K562 (cell line): Measurements from ENCODE around the gene SP2. TPM values are rescaled to one million over a fixed set of nuclear protein-coding genes. Genes with fewer than 3 reads are reported as not detected.

ENCODE experiments used
- ATAC-seq: fragments of 200-7000 bp; cut with Tn5 transposase; 3 replicates; pipeline ENCODE4 v1.9.1; 2020; ENCODE audit warnings: moderate library complexity
- BruUV-seq: library from RNA; stranded (reverse); fragments of 400-500 nt; replicated peaks from 2 replicates; lab custom pipeline; 2021; lab: Mats Ljungman, UMichigan
- CTCF ChIA-PET: fragments of 300-600 bp; formaldehyde crosslinking; extraction: SDS; loops from one replicate; lab custom pipeline; 2021; ENCODE audit warnings: low intra/inter-chr PET ratio; lab: Yijun Ruan, JAX
- POLR2A ChIA-PET: fragments of 300-600, 350-650 bp; sonication (Branson Sonifier 250); formaldehyde crosslinking; extraction: SDS; loops from one replicate; lab custom pipeline; 2021; ENCODE audit warnings: antibody characterized with exemption, inconsistent platforms; lab: Yijun Ruan, JAX
- DNase-seq, 4 experiments: peaks; one replicate each; pipeline versions ENCODE4 v3.0.0 to v3.0.0-alpha.2; 2011 to 2018; ENCODE audit warnings: low spot score in 3 of 4, mixed read lengths in 3 of 4; ENCODE audit errors: extremely low read depth in 1 of 4
- FAIRE-seq: peaks from 2 replicates; lab custom pipeline; 2011; peaks lifted over from hg19 to GRCh38; lab: Jason Lieb, UNC
- H2AFZ ChIP-seq: 2 replicates; pipeline ENCODE4 v1.6.0; 2011; ENCODE audit warnings: low read depth, low read length, control low read depth, inconsistent platforms
- H3K27ac ChIP-seq: fragments of 200-600 bp; 3 replicates; pipeline ENCODE4 v1.8.0; 2011; ENCODE audit warnings: low read depth, mild to moderate bottlenecking, control low read depth, inconsistent platforms, low read length, moderate library complexity, mixed read lengths; ENCODE audit errors: extremely low read depth
- H3K27me3 ChIP-seq, 2 experiments: fragments of 300-600 bp in 1 of 2; 2 replicates in 1 of 2; 3 replicates in 1 of 2; pipeline versions ENCODE4 v1.6.0 to v1.8.0; 2011; ENCODE audit warnings: inconsistent platforms in 2 of 2, low read length in 2 of 2, mild to moderate bottlenecking in 1 of 2, mixed read lengths in 1 of 2, moderate library complexity in 1 of 2; ENCODE audit not compliant: control insufficient read depth in 2 of 2, insufficient read depth in 2 of 2
- H3K36me3 ChIP-seq: fragments of 300-600 bp; 3 replicates; pipeline ENCODE4 v1.8.0; 2011; ENCODE audit warnings: mild to moderate bottlenecking, low read length, inconsistent platforms; ENCODE audit not compliant: control insufficient read depth, insufficient read depth
- H3K4me1 ChIP-seq, 2 experiments: fragments of 200-600 bp in 1 of 2; replicated peaks in 1 of 2; 2 replicates in 1 of 2; 3 replicates in 1 of 2; pipeline versions ENCODE4 v1.5.1 to v1.8.0; 2011; ENCODE audit warnings: inconsistent platforms in 2 of 2, low read length in 2 of 2, mild to moderate bottlenecking in 1 of 2, mixed read lengths in 1 of 2, moderate library complexity in 1 of 2; ENCODE audit not compliant: control insufficient read depth in 2 of 2, insufficient read depth in 2 of 2
- H3K4me2 ChIP-seq: 2 replicates; pipeline ENCODE4 v1.6.1; 2011; ENCODE audit warnings: low read length, control low read depth, inconsistent platforms, mixed read lengths; ENCODE audit not compliant: insufficient read depth
- H3K4me3 ChIP-seq: fragments of 200-600 bp; sonication (generic), shearing (Covaris generic); 2 replicates; pipeline ENCODE4 v1.5.1; 2016; ENCODE audit warnings: control low read depth, inconsistent platforms
- H3K79me2 ChIP-seq: fragments of 200-600 bp; 3 replicates; pipeline ENCODE4 v1.8.0; 2011; ENCODE audit warnings: low read length, inconsistent platforms; ENCODE audit not compliant: control insufficient read depth, insufficient read depth
- H3K9ac ChIP-seq, 2 experiments: 2 replicates each; pipeline versions ENCODE4 v1.6.0 to v1.6.1; 2011; ENCODE audit warnings: low read depth in 2 of 2, low read length in 2 of 2, control low read depth in 1 of 2, inconsistent platforms in 1 of 2, mild to moderate bottlenecking in 1 of 2, mixed read lengths in 1 of 2; ENCODE audit not compliant: insufficient read depth in 1 of 2
- H3K9me1 ChIP-seq: one replicate; pipeline ENCODE4 v1.6.0; 2011; ENCODE audit warnings: inconsistent platforms, mild to moderate bottlenecking, low read length, moderate library complexity; ENCODE audit not compliant: control insufficient read depth, insufficient read depth
- H3K9me3 ChIP-seq: replicated peaks from 2 replicates; pipeline ENCODE4 v1.5.1; 2011; ENCODE audit warnings: low read depth, low read length, inconsistent platforms; ENCODE audit not compliant: control insufficient read depth, insufficient read depth
- H4K20me1 ChIP-seq: replicated peaks from 2 replicates; pipeline ENCODE4 v1.6.1; 2011; ENCODE audit warnings: low read length, inconsistent platforms, mixed read lengths; ENCODE audit not compliant: control insufficient read depth, insufficient read depth
- CTBP1 ChIP-seq: fragments of 450-650 bp; IDR thresholded peaks from 2 replicates; pipeline ENCODE4 v1.6.1; 2016; ENCODE audit warnings: borderline replicate concordance
- HDAC8 ChIP-seq: fragments of 450-650 bp; IDR thresholded peaks from 2 replicates; pipeline ENCODE4 v1.6.1; 2016; ENCODE audit warnings: mild to moderate bottlenecking, missing genetic modification characterization, moderate library complexity, missing compliant biosample characterization
- MCM7 ChIP-seq, 2 experiments: fragments of 450-650 bp; IDR thresholded peaks; 2 replicates each; pipeline ENCODE4 v1.6.1; 2016 to 2018
- MEF2A ChIP-seq: IDR thresholded peaks from 2 replicates; pipeline ENCODE4 v1.6.1; 2011; ENCODE audit warnings: low read depth, mild to moderate bottlenecking, low read length, moderate library complexity; ENCODE audit not compliant: control insufficient read depth
- SMAD2 ChIP-seq: fragments of 150-350 bp; IDR thresholded peaks from 2 replicates; pipeline ENCODE4 v1.6.1; 2014; ENCODE audit warnings: low read depth, mild to moderate bottlenecking, low read length
- TAF15 ChIP-seq: fragments of 200-400 bp; formaldehyde crosslinking; IDR thresholded peaks from 2 replicates; pipeline ENCODE4 v1.6.1; 2017; ENCODE audit warnings: mild to moderate bottlenecking, low read depth, low read length, moderate library complexity
- ZNF143 ChIP-seq: sonication (generic); formaldehyde crosslinking; IDR thresholded peaks from 2 replicates; pipeline ENCODE4 v1.9.0; 2022; ENCODE audit warnings: mild to moderate bottlenecking, missing genetic modification reagents
- ZNF165 ChIP-seq: fragments of 250-450 bp; sonication (Bioruptor Pico); IDR thresholded peaks from 2 replicates; pipeline ENCODE4 v1.4.0; 2020; ENCODE audit warnings: borderline replicate concordance
- ZNF41 ChIP-seq: fragments of 250-450 bp; sonication (Bioruptor Pico); conservative IDR thresholded peaks from 2 replicates; pipeline ENCODE4 v1.4.0; 2020; ENCODE audit warnings: mild to moderate bottlenecking
- ZNF717 ChIP-seq: fragments of 250-450 bp; sonication (Bioruptor Pico); IDR thresholded peaks from 2 replicates; pipeline ENCODE4 v1.5.0; 2021
- WGBS: fragments of 100-300 bp; shearing (Covaris generic); methylation state at CpG from one replicate; pipeline ENCODE4 v1.1.6; 2016; ENCODE audit warnings: low coverage, mixed read lengths; ENCODE audit not compliant: insufficient coverage; ENCODE audit errors: missing lambda C conversion rate; 5-methylcytosine and 5-hydroxymethylcytosine counted together
- in situ Hi-C: fragments of 300-500 bp; cut with MboI; formaldehyde crosslinking; loops from 4 replicates; pipeline ENCODE4 v1.15.0; 2018; ENCODE audit warnings: inconsistent platforms, mixed read lengths
- intact Hi-C: fragments of 100-400 bp; cut with micrococcal nuclease; formaldehyde crosslinking; loops from 2 replicates; pipeline ENCODE4 v1.14.2; 2022
- polyA plus RNA-seq, 8 experiments: library from polyadenylated mRNA; depleted of rRNA in 4 of 8; stranded (reverse) in 5 of 8; unstranded in 3 of 8; fragments of >200 nt; fragmentation: Nextera tagmentation in 2 of 8; fragmentation: Illumina TruSeq in 1 of 8; extraction: Ambion mirVana in 2 of 8; extraction: Trizol in 1 of 8; gene quantifications; 2 replicates each; pipeline versions ENCODE4 v1.2.1 to v1.2.3, GENCODE V29; 2011 to 2014; ENCODE audit warnings: inconsistent platforms in 1 of 8, missing spikeins in 1 of 8
- total RNA-seq, 7 experiments: library from RNA; depleted of rRNA in 6 of 7; stranded (reverse); fragments of >200 nt in 6 of 7; fragmentation: Illumina TruSeq in 2 of 7; extraction: Trizol in 2 of 7; gene quantifications; 2 replicates each; pipeline versions ENCODE4 v1.2.1 to v1.2.3, GENCODE V29; 2011 to 2021; ENCODE audit warnings: low replicate concordance in 1 of 7
- TF ChIP-seq, protein P1 (sequence below): fragments of 450-650 bp; IDR thresholded peaks from 2 replicates; pipeline ENCODE4 v1.6.1; 2017; ENCODE audit warnings: antibody characterized with exemption, mild to moderate bottlenecking
- TF ChIP-seq, protein P2 (sequence below): sonication (generic); formaldehyde crosslinking; IDR thresholded peaks from 2 replicates; pipeline ENCODE4 v1.8.0; 2022; ENCODE audit warnings: missing genetic modification reagents, mild to moderate bottlenecking, borderline replicate concordance
- TF ChIP-seq, protein P3 (sequence below), 2 experiments: fragments of 200-800 bp in 1 of 2; sonication (Bioruptor generic) in 1 of 2; sonication (generic) in 1 of 2; formaldehyde crosslinking in 1 of 2; IDR thresholded peaks in 1 of 2; conservative IDR thresholded peaks in 1 of 2; 2 replicates each; pipeline versions ENCODE4 v1.5.0 to v1.6.1; 2016 to 2020; ENCODE audit warnings: missing compliant biosample characterization in 1 of 2, missing genetic modification characterization in 1 of 2, missing genetic modification reagents in 1 of 2

SP2 gene
- total and polyA plus RNA-seq, 9 of the 15 experiments (the other 6 are each of a cell fraction or from before 2014, with no cell fraction given): 0.77 to 22.3 (median 2.3) TPM

DNA sequence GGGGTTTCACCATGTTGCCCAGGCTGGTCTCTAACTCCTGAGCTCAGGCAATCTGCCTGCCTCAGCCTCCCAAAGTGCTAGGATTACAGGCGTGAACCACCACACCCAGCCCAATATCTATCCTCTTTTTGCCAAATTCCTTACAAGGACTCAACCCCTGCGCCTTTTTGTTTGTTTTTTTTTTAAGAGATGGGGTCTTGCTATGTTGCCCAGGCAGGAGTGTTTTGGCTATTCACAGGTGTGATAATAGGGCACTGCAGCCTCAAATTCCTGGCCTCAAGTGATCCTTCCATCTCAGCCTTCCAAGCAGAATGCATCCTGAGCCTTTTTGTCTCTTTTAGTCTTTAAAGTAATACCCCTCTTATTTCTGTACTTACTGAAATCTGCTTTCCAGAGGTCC, 17.0 kb downstream of the SP2 start (continued):
- TF ChIP-seq MEF2A: no peak
- TF ChIP-seq, protein P1, sequence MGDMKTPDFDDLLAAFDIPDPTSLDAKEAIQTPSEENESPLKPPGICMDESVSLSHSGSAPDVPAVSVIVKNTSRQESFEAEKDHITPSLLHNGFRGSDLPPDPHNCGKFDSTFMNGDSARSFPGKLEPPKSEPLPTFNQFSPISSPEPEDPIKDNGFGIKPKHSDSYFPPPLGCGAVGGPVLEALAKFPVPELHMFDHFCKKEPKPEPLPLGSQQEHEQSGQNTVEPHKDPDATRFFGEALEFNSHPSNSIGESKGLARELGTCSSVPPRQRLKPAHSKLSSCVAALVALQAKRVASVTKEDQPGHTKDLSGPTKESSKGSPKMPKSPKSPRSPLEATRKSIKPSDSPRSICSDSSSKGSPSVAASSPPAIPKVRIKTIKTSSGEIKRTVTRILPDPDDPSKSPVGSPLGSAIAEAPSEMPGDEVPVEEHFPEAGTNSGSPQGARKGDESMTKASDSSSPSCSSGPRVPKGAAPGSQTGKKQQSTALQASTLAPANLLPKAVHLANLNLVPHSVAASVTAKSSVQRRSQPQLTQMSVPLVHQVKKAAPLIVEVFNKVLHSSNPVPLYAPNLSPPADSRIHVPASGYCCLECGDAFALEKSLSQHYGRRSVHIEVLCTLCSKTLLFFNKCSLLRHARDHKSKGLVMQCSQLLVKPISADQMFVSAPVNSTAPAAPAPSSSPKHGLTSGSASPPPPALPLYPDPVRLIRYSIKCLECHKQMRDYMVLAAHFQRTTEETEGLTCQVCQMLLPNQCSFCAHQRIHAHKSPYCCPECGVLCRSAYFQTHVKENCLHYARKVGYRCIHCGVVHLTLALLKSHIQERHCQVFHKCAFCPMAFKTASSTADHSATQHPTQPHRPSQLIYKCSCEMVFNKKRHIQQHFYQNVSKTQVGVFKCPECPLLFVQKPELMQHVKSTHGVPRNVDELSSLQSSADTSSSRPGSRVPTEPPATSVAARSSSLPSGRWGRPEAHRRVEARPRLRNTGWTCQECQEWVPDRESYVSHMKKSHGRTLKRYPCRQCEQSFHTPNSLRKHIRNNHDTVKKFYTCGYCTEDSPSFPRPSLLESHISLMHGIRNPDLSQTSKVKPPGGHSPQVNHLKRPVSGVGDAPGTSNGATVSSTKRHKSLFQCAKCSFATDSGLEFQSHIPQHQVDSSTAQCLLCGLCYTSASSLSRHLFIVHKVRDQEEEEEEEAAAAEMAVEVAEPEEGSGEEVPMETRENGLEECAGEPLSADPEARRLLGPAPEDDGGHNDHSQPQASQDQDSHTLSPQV: no peak
- no peak for TF ChIP-seq ZNF41 (CRISPR knock-in tag)

DNA sequence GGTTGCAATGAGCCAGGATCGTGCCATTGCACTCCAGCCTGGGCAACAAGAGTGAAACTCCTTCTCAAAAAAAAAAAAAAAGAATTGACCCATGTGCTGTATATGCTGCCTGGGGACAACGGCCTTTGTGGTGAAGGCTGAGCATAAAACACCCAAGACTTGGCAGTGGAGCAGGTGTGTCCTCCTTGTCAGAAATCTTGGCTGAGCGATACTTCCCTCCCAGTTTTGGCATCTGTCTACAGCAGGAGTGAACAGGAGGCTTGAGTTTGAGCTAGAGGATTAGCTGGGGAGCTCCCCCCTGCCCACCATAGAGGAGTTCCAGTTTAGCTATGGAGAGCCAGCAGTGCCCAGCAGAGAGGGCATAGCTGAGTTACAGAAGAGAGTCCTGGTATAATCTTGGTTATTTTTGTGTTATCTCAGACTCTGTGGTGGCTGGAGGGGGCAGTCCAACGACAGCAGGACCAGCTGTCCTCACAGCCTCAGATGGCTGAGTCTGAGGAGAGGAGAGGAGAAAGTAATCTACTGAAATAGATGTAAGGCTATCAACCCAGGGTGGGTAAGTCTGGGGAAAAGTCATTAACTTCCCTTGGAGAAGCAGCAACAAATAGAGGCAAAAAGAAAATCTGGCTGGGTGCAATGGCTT, 18.4 kb downstream of the SP2 start:
- no peak for DNase-seq
- in situ Hi-C loops (no loop called here), intact Hi-C loops (no loop called here)
- Histone ChIP-seq H3K9me1 (no peaks in the 10 kb centered on the region), H3K9ac (no peak overlapping the region), H3K4me3 (no peak overlapping the region), H3K4me1 (no peaks in the 10 kb centered on the region), H3K4me2 (no peak overlapping the region), H3K27me3 (no peaks in the 10 kb centered on the region), H3K79me2 (no peaks in the 10 kb centered on the region), H3K9me3 (no peaks in the 10 kb centered on the region), H3K27ac (no peak overlapping the region), H4K20me1 (no peaks in the 10 kb centered on the region), H3K36me3 (peaks cover 20% of the 10 kb centered on the region), H2AFZ (no peak overlapping the region)
- WGBS: 49% methylated on average over 3 of the region's 4 CpGs
- no TSS peak for BruUV-seq
- ChIA-PET POLR2A (interaction anchor here (0.7 to 1.3 kb wide), 3 partner anchors 9 to 241 kb away, joined by 3 to 4 read pairs (median 3); no protein-coding TSS in a partner anchor), CTCF (no interaction called here)
- ATAC-seq: no peak
- no peak for FAIRE-seq
- TF ChIP-seq, protein P2, sequence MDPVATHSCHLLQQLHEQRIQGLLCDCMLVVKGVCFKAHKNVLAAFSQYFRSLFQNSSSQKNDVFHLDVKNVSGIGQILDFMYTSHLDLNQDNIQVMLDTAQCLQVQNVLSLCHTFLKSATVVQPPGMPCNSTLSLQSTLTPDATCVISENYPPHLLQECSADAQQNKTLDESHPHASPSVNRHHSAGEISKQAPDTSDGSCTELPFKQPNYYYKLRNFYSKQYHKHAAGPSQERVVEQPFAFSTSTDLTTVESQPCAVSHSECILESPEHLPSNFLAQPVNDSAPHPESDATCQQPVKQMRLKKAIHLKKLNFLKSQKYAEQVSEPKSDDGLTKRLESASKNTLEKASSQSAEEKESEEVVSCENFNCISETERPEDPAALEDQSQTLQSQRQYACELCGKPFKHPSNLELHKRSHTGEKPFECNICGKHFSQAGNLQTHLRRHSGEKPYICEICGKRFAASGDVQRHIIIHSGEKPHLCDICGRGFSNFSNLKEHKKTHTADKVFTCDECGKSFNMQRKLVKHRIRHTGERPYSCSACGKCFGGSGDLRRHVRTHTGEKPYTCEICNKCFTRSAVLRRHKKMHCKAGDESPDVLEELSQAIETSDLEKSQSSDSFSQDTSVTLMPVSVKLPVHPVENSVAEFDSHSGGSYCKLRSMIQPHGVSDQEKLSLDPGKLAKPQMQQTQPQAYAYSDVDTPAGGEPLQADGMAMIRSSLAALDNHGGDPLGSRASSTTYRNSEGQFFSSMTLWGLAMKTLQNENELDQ (CRISPR knock-in tag): no peak
- no peak for TF ChIP-seq MCM7 (IDR thresholded peaks at IDR 0.05)
- no peak for TF ChIP-seq TAF15
- TF ChIP-seq ZNF143 (CRISPR knock-in tag): no peak
- TF ChIP-seq, protein P3, sequence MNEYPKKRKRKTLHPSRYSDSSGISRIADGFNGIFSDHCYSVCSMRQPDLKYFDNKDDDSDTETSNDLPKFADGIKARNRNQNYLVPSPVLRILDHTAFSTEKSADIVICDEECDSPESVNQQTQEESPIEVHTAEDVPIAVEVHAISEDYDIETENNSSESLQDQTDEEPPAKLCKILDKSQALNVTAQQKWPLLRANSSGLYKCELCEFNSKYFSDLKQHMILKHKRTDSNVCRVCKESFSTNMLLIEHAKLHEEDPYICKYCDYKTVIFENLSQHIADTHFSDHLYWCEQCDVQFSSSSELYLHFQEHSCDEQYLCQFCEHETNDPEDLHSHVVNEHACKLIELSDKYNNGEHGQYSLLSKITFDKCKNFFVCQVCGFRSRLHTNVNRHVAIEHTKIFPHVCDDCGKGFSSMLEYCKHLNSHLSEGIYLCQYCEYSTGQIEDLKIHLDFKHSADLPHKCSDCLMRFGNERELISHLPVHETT (CRISPR knock-in tag; conservative IDR thresholded peaks at IDR 0.05 in 1 of 2, IDR thresholded peaks at IDR 0.05 in 1 of 2): no peak
- no peak for TF ChIP-seq HDAC8 (tag)
- no peak for TF ChIP-seq ZNF165 (CRISPR knock-in tag)
- TF ChIP-seq SMAD2: no peak
- TF ChIP-seq CTBP1: no peak
- TF ChIP-seq ZNF717 (CRISPR knock-in tag): no peak
